ENCODE data around the gene AK2. TPM values are rescaled to one million over a fixed set of nuclear protein-coding genes. Genes with fewer than 3 reads are reported as not detected.

AK2 gene
- total RNA-seq, 1 experiment from 2014 or later, result 159 TPM

DNA sequence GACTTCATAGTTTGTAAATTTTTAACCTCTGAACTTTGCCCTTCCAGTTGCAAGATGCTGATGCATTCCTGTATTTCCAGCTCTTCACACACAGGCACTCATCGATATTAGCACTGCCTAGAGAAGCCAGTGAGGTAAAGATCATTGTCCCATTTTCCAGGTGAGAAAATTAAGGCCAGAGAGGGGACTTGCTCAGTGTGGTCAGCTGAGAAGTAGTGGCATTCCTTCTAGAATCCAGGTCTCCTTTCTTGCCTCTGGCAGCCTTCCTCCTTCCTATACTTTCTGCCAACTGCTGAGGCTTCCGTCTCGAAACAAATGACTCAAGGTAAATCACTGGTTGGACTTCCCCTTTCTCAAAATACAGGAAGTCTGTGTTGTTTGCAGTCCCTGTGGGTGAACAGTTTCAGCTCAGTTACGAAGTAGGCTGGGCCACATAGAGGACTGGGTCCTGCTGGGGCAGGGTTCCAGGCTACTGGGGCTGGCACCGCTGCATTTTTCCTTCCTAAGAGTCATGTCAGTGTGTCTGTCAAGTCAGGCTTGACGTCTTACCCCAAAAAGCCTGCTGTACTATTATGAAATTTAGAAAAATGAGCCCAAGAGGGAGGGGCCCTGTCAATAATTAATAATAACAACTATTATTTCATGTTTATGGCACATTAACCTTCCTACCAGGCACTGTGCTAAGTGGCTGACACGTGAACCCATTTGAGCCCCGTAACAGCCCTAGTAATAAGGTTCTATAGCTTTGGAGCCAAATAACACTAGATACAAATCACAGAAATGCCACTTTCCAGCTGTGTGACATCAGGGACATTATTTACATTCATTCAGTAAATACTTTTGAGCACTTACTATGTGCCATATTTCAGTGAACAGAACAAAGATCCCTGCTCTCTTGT is 55.4 kb downstream of the AK2 start:
- H2BK120ac ChIP-seq (ENCODE audit: low read depth, low read length, poor library complexity, severe bottlenecking), result no peak overlapping the region
- H4K20me1 ChIP-seq (ENCODE audit: control insufficient read depth, insufficient read depth, insufficient read length), result no peaks in the 10 kb centered on the region
- Mint-ChIP-seq H3K4me1 (peaks cover 45 to 47% of the 10 kb centered on the region in 2 experiments), H3K27me3 (ENCODE audit: low read depth) (peaks cover 47% of the 10 kb centered on the region), H3K9me3 (peaks cover 0 to 2% of the 10 kb centered on the region in 2 experiments; a peak in 2 of 5 replicates), H3K4me3 (peak overlapping the region; percentile 2 to 28; a peak in 2 of 5 replicates), H3K27ac (peak overlapping the region; percentile 8 to 16 (median 9); a peak in 3 of 7 replicates), H3K36me3 (ENCODE audit: insufficient read depth in 1 of 3, low read depth in 3 of 3) (no peaks in the 10 kb centered on the region; a peak in 1 of 7 replicates)
- no peak overlapping the region for H3K14ac ChIP-seq (ENCODE audit: insufficient read depth, low read length)
- H3K23ac ChIP-seq (ENCODE audit: insufficient read length, low read depth, low read length), result no peak overlapping the region
- H2AK5ac ChIP-seq (ENCODE audit: insufficient read length, low read length), result no peak overlapping the region
- no peak overlapping the region for H3K56ac ChIP-seq (ENCODE audit: insufficient read length, low read depth, low read length)
- H3K27me3 ChIP-seq (ENCODE audit: insufficient read depth, low read length), result no peaks in the 10 kb centered on the region
- TF ChIP-seq, protein P1, sequence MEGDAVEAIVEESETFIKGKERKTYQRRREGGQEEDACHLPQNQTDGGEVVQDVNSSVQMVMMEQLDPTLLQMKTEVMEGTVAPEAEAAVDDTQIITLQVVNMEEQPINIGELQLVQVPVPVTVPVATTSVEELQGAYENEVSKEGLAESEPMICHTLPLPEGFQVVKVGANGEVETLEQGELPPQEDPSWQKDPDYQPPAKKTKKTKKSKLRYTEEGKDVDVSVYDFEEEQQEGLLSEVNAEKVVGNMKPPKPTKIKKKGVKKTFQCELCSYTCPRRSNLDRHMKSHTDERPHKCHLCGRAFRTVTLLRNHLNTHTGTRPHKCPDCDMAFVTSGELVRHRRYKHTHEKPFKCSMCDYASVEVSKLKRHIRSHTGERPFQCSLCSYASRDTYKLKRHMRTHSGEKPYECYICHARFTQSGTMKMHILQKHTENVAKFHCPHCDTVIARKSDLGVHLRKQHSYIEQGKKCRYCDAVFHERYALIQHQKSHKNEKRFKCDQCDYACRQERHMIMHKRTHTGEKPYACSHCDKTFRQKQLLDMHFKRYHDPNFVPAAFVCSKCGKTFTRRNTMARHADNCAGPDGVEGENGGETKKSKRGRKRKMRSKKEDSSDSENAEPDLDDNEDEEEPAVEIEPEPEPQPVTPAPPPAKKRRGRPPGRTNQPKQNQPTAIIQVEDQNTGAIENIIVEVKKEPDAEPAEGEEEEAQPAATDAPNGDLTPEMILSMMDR (conservative IDR thresholded peaks at IDR 0.05), result no peak
- H3K9me3 ChIP-seq (ENCODE audit: control insufficient read depth, low read depth, low read length), result no peaks in the 10 kb centered on the region
- no peak overlapping the region for H2BK5ac ChIP-seq (ENCODE audit: insufficient read length, low read length)
- H3T11ph ChIP-seq (ENCODE audit: low read length), result no peak overlapping the region
- no peak overlapping the region for H4K5ac ChIP-seq (ENCODE audit: insufficient read length, low read depth, low read length)
- no peak overlapping the region for H4K8ac ChIP-seq (replicated peaks; ENCODE audit: insufficient read length, low read depth, low read length)
- no peaks in the 10 kb centered on the region for H3K79me2 ChIP-seq (ENCODE audit: insufficient read depth, low read length)
- H4K91ac ChIP-seq (ENCODE audit: insufficient read length, low read depth, low read length), result no peak overlapping the region
- peak overlapping the region; percentile 25 for H3K4me2 ChIP-seq (ENCODE audit: insufficient read depth, insufficient read length, low read length)
- H2BK12ac ChIP-seq (ENCODE audit: insufficient read length, low read depth, low read length), result no peak overlapping the region
- no peak overlapping the region for H2BK20ac ChIP-seq (ENCODE audit: low read depth, low read length, poor library complexity, severe bottlenecking)
- no peaks in the 10 kb centered on the region for H3K79me1 ChIP-seq (ENCODE audit: insufficient read depth, low read depth, low read length, poor library complexity, severe bottlenecking)
- H3K4me1 ChIP-seq (ENCODE audit: insufficient read depth, low read length), result peaks cover 11% of the 10 kb centered on the region; the same call in 1 of the 2 replicates
- no peak overlapping the region for H3K9ac ChIP-seq (ENCODE audit: extremely low read depth, insufficient read length, low read length)
- no peak overlapping the region for H2AFZ ChIP-seq (ENCODE audit: low read length)
- H2BK15ac ChIP-seq (ENCODE audit: low read depth, low read length), result no peak overlapping the region
- WGBS (ENCODE audit: extremely low coverage, insufficient read length, low lambda C conversion rate), result no CpG with 5 or more reads among the region's 8 CpGs
- no peaks in the 10 kb centered on the region for H3K23me2 ChIP-seq (ENCODE audit: insufficient read length, low read depth, low read length, poor library complexity, severe bottlenecking)
- no peak overlapping the region for H3K18ac ChIP-seq (ENCODE audit: insufficient read length, low read depth, low read length)
- no peak overlapping the region for H3K4ac ChIP-seq (ENCODE audit: low read depth, low read length)
- DNase-seq, result no peak
- H3K27ac ChIP-seq (ENCODE audit: insufficient read length, low read depth, low read length), result no peak overlapping the region
